Spleen (tissue), 11 donors: Measurements from ENCODE around the gene GC. TPM values are rescaled to one million over a fixed set of nuclear protein-coding genes. Genes with fewer than 3 reads are reported as not detected.
A peak's percentile ranks its signal among the peaks of the same experiment; 100 is the strongest.

Experiments used
- DNase-seq: peaks from one replicate; pipeline ENCODE4 v3.0.0-alpha.2; 2020
- H3K27ac ChIP-seq, 8 donors: fragments of 200-600 bp; sonication (generic) in 7 of 8; 1 replicate in 4 of 8; 2 replicates in 4 of 8; pipeline versions ENCODE4 v1.5.0 to v1.8.0; 2016 to 2021; ENCODE audit warnings: inconsistent platforms in 4 of 8, mild to moderate bottlenecking in 4 of 8, moderate library complexity in 1 of 8
- H3K27me3 ChIP-seq, 7 donors: fragments of 200-600 bp; sonication (generic) in 6 of 7; replicated peaks in 1 of 7; 1 replicate in 4 of 7; 2 replicates in 3 of 7; pipeline versions ENCODE4 v1.5.0 to v1.8.0; 2016 to 2021; ENCODE audit warnings: inconsistent platforms in 3 of 7, mild to moderate bottlenecking in 1 of 7
- H3K36me3 ChIP-seq, 6 donors: fragments of 200-600 bp; sonication (generic) in 5 of 6; 1 replicate in 4 of 6; 2 replicates in 2 of 6; pipeline versions ENCODE4 v1.5.0 to v1.8.0; 2016 to 2021; ENCODE audit warnings: inconsistent platforms in 2 of 6
- H3K4me1 ChIP-seq, 6 donors: fragments of 200-600 bp; sonication (generic) in 5 of 6; 1 replicate in 3 of 6; 2 replicates in 3 of 6; pipeline versions ENCODE4 v1.5.0 to v1.8.0; 2016 to 2021; ENCODE audit warnings: inconsistent platforms in 3 of 6
- H3K4me3 ChIP-seq, 8 donors: fragments of 200-600 bp; sonication (generic) in 7 of 8; 1 replicate in 4 of 8; 2 replicates in 4 of 8; pipeline versions ENCODE4 v1.5.0 to v1.8.0; 2016 to 2021; ENCODE audit warnings: inconsistent platforms in 4 of 8, mild to moderate bottlenecking in 4 of 8, moderate library complexity in 2 of 8
- H3K9me3 ChIP-seq, 8 donors: fragments of 200-600 bp; sonication (generic) in 7 of 8; 1 replicate in 4 of 8; 2 replicates in 4 of 8; pipeline versions ENCODE4 v1.5.0 to v1.8.0; 2016 to 2021; ENCODE audit warnings: inconsistent platforms in 4 of 8
- CTCF ChIP-seq, 11 experiments: fragments of 200-600 bp in 7 of 11; fragments of 450-650 bp in 4 of 11; sonication (generic) in 4 of 11; IDR thresholded peaks in 8 of 11; conservative IDR thresholded peaks in 3 of 11; 1 replicate in 7 of 11; 2 replicates in 4 of 11; pipeline versions ENCODE4 v1.4.0 to v1.8.0; 2016 to 2021; ENCODE audit warnings: antibody characterized with exemption in 11 of 11, inconsistent platforms in 4 of 11, mild to moderate bottlenecking in 1 of 11
- POLR2A ChIP-seq, 3 donors: fragments of 450-650 bp; IDR thresholded peaks; one replicate each; pipeline ENCODE4 v1.5.1; 2017; ENCODE audit warnings: antibody characterized with exemption in 3 of 3, mild to moderate bottlenecking in 1 of 3
- POLR2AphosphoS5 ChIP-seq, 3 donors: sonication (generic); formaldehyde crosslinking; IDR thresholded peaks; one replicate each; pipeline ENCODE4 v1.5.1; 2017; ENCODE audit warnings: antibody characterized with exemption in 3 of 3
- WGBS, 5 donors: extraction: QIAGEN DNeasy Blood & Tissue Kit in 3 of 5; methylation state at CpG; one replicate each; pipeline versions ENCODE4 v1.1.5 to v1.1.7; 2013 to 2018; 5-methylcytosine and 5-hydroxymethylcytosine counted together
- intact Hi-C: fragments of 100-400 bp; cut with DNase I; formaldehyde crosslinking; loops from one replicate; pipeline ENCODE4 v1.15.0; 2023; ENCODE audit warnings: low total_unique reads
- polyA plus RNA-seq, 3 donors: library from polyadenylated mRNA; stranded (reverse); fragments of 200-250 nt; gene quantifications; one replicate each; pipeline ENCODE4 v1.2.1, GENCODE V29; 2013
- total RNA-seq, 7 donors: library from RNA; depleted of rRNA in 3 of 7; stranded (reverse); fragments of >200 nt in 3 of 7; fragmentation: NEBNext Ultra II Directional in 4 of 7; extraction: Animal tissue kit (Norgen Biotek cat#: 25700) in 4 of 7; gene quantifications; one replicate each; pipeline versions ENCODE4 v1.1.0 to v1.2.1, GENCODE V29; 2016 to 2021
- donor health status: healthy with polysubstance abuse.
- donor health status: DM: no; HTN: no; CAD: no; lungs with moderate emphysema.
- donor health status: DM: no; HTN: no; CAD: no.
- donor health status: Bipolar disorder and iron deficiency.
- donor health status: healthy.
- donor health status: DM: no; HTN: no; CAD: no.
- donor health status: DM: yes; HTN: yes; CAD: no.

GC gene
- total and polyA plus RNA-seq, 10 donors = 1.0 TPM; not detected in 9

DNA sequence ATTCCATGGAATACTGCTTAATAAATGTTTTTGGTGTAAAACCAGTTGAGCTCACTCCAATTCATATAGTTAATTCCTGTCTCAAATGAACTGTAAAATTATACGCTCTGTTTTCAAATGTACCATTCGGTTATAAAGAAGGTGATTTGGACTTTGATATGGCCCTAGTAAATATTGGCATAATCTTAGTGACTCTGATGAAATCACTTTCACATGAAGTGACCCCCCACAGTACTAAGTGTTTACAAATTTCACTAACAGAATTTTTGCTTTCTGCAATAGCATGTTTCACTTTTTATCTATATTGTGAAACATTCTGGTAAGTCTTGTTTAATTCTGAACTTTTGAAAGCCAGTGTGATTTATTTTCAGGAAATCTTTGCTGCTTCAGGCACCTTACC is 10.9 kb downstream of the GC start:
- Histone ChIP-seq H3K27me3 (peaks cover 0 to 4% (median 0%) of the 10 kb centered on the region in 7 donors), H3K4me1 (peaks cover 0 to 8% (median 0%) of the 10 kb centered on the region in 6 donors), H3K27ac (no peak overlapping the region), H3K36me3 (no peaks in the 10 kb centered on the region), H3K4me3 (no peak overlapping the region), H3K9me3 (no peaks in the 10 kb centered on the region)
- intact Hi-C loops = no loop called here
- 82 to 96% (median 94%) methylated on average over 2 of the region's 2 CpGs for WGBS, 5 donors
- no peak for DNase-seq
- no peak for TF ChIP-seq POLR2AphosphoS5 (IDR thresholded peaks at IDR 0.05)
- no peak for TF ChIP-seq CTCF (IDR thresholded peaks at IDR 0.05 in 8 of 11, conservative IDR thresholded peaks at IDR 0.05 in 3 of 11)
- TF ChIP-seq POLR2A (IDR thresholded peaks at IDR 0.05) = no peak

DNA sequence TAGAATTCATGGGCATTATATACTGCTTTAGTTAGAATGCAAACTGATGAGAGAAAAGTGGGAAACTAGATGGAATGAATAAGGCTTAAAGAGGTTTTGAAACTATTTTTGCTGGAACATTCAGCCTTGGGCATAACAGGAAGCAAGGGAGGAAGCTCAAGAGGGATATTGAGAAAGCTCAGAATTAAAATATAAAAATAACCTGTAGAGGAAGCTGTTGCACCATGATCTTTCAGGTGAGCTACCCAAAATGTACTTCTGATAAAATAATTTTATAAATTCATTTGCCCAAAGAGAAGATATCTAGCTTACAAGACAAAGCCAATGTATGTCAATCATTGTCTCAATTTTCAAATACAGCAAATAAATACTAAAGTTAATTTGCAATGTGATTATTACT is 11.3 kb downstream of the GC start:
- intact Hi-C loops = no loop called here
- Histone ChIP-seq H3K36me3 (no peaks in the 10 kb centered on the region), H3K27ac (no peak overlapping the region), H3K27me3 (peaks cover 0 to 4% (median 0%) of the 10 kb centered on the region in 7 donors), H3K4me3 (no peak overlapping the region), H3K4me1 (peaks cover 0 to 8% (median 0%) of the 10 kb centered on the region in 6 donors), H3K9me3 (no peaks in the 10 kb centered on the region)
- TF ChIP-seq POLR2AphosphoS5 (IDR thresholded peaks at IDR 0.05) (no peak), POLR2A (IDR thresholded peaks at IDR 0.05) (no peak), CTCF (IDR thresholded peaks at IDR 0.05 in 8 of 11, conservative IDR thresholded peaks at IDR 0.05 in 3 of 11) (peak in 2 of 11 experiments; percentile 15 to 31)
- DNase-seq = no peak

DNA sequence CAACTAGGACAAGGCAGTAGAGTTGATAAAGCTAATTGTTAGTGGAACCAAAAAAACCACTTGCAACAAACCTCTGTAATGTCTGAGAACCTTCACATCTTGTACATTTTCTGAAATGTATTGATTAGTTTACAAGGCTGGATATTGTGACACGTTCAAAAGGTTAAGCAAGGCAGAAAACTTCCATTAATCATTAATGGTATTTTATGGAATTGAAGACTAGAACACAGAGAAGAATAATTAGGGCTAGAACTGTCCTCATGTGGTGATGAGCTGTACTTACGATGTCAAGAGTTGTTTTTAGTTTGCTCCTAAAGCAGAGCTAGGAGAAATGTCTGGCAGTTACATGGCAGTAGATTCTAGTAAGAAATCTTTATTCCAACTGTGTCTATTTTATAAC is 12.3 kb downstream of the GC start:
- Histone ChIP-seq H3K27ac (no peak overlapping the region), H3K4me3 (no peak overlapping the region), H3K9me3 (no peaks in the 10 kb centered on the region), H3K4me1 (peaks cover 0 to 8% (median 0%) of the 10 kb centered on the region in 6 donors), H3K27me3 (peaks cover 0 to 4% (median 0%) of the 10 kb centered on the region in 7 donors), H3K36me3 (no peaks in the 10 kb centered on the region)
- intact Hi-C loops = no loop called here
- DNase-seq = no peak
- TF ChIP-seq POLR2AphosphoS5 (IDR thresholded peaks at IDR 0.05) (no peak), POLR2A (IDR thresholded peaks at IDR 0.05) (no peak), CTCF (IDR thresholded peaks at IDR 0.05 in 8 of 11, conservative IDR thresholded peaks at IDR 0.05 in 3 of 11) (no peak)
- WGBS, 5 donors = 65 to 86% (median 71%) methylated on average over 2 of the region's 2 CpGs

GRCh38 chr4:71769434-71769833 is 14.4 kb downstream of the GC start:
- H3K36me3 ChIP-seq = no peaks in the 10 kb centered on the region
- DNase-seq = no peak
- H3K27ac ChIP-seq = no peak overlapping the region
- H3K4me1 ChIP-seq = peaks cover 0 to 8% (median 0%) of the 10 kb centered on the region in 6 donors
- no peak overlapping the region for H3K4me3 ChIP-seq
- WGBS, 5 donors = 80 to 91% (median 87%) methylated on average over 3 of the region's 3 CpGs
- no peaks in the 10 kb centered on the region for H3K9me3 ChIP-seq
- intact Hi-C loops = no loop called here
- H3K27me3 ChIP-seq = peaks cover 0 to 4% (median 0%) of the 10 kb centered on the region in 7 donors
- TF ChIP-seq POLR2AphosphoS5 (IDR thresholded peaks at IDR 0.05) (no peak), CTCF (IDR thresholded peaks at IDR 0.05 in 8 of 11, conservative IDR thresholded peaks at IDR 0.05 in 3 of 11) (no peak), POLR2A (IDR thresholded peaks at IDR 0.05) (no peak)
